GM21528 (cell line): ENCODE measurements around the gene POU6F2.

Experiments used
- ATAC-seq: cut with Tn5 transposase; IDR thresholded peaks from one replicate; pipeline ENCODE4 v1.9.1; 2021; ENCODE audit warnings: mild to moderate bottlenecking, moderate library complexity; ENCODE audit not compliant: unreplicated experiment, low FRiP score

Gene POU6F2

GRCh38 chr7:39465055-39465929 is 487.6 kb downstream of the POU6F2 start:
- no peak for ATAC-seq

GRCh38 chr7:39468261-39468660 is 490.6 kb downstream of the POU6F2 start:
- ATAC-seq, result no peak

GRCh38 chr7:39468808-39469374 is 491.2 kb downstream of the POU6F2 start:
- no peak for ATAC-seq

DNA sequence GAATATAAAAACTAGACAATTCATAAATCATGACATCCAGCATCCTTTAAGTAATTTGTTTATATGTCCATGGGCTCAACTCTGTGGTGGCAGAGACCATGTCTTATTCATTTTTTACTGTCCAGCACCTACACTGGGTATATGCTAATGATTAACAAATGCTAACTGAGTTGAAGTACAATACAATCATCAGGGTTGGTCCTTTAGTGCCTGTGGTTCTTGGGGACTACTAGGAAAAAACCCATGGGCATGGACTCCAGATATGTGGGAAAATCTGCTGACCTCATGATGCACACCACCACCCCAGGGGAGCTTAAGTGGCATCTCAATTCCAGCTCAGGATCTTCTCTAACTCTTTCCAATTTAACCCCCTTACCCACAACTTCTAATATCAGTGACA is 503.2 kb downstream of the POU6F2 start:
- no peak for ATAC-seq

DNA sequence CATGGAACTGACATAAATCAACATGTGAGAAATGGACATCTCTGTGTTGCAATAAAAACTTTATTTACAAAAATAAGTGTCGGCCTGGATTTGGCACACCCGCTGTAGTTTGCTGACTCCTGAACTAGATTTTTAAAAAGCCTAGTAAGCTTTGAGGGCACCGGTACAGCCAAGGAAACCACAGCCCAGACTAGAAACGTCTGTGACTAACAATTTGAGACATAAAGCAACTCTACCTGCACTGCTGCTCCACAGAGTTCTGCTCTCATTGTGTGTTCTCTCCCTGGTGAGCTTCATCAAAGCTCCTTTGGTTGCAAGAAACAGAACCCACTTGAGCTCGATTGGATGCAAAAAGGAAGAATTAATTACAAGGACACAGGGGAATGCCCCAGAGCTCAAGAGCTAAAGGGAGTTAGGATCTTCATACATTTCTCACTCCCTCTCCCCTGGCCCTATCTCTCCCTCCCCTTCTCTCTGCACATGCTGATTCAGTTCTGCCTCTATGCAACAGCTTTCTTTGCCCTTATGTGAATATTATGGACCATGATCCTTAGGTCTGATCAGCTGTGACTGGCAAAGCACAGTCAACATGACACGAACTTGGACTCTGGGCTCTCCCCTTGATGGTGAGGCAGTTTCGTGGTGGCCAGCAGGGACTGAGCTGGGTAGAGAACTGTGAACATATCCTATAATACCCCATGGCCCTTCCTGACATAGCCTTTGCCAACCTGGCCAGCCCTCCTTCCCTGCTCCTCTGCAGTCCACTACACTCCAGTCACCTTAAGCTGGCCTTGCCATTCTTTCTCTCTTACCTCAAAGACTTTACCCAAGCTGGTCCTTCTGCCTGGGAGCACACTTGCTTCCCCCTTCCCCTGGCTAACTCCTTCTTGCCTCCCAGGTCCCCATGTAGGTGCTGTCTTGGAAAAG is 511.0 kb downstream of the POU6F2 start:
- no peak for ATAC-seq

GRCh38 chr7:39490296-39490695 is 512.6 kb downstream of the POU6F2 start:
- no peak for ATAC-seq

GRCh38 chr7:39493934-39494333 is 516.2 kb downstream of the POU6F2 start:
- ATAC-seq, result no peak

DNA sequence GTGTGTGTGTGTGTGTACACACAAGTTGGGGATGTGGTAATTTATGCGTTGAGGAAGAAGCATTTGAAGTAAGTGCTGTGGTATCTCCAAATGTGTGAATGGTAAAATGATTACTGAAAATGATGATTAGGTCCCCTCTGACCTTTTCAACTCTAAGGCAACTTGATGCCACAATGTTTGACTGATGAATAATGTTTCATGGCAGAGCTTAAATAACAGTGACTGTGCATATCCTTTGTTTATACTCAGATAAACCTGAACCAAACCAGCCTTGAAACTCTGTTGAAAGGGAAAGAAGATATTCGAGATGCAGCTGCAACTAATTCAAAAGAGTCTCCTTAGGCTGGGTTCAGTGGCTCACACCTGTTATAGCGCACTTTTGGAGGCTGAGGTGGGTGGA is 523.6 kb downstream of the POU6F2 start:
- ATAC-seq, result no peak

GRCh38 chr7:39504963-39505362 is 527.3 kb downstream of the POU6F2 start:
- no peak for ATAC-seq

GRCh38 chr7:39507866-39508551 is 530.3 kb downstream of the POU6F2 start:
- ATAC-seq, result peak; percentile 84

- no peak for ATAC-seq
Measured at GRCh38 chr7:39509436-39509835, 531.7 kb downstream of the POU6F2 start.

- ATAC-seq, result no peak
Measured at GRCh38 chr7:39509912-39510311, 532.2 kb downstream of the POU6F2 start.

GRCh38 chr7:39510864-39511354 is 533.2 kb downstream of the POU6F2 start:
- no peak for ATAC-seq

- no peak for ATAC-seq
Measured at GRCh38 chr7:39515534-39516228, 538.0 kb downstream of the POU6F2 start.

DNA sequence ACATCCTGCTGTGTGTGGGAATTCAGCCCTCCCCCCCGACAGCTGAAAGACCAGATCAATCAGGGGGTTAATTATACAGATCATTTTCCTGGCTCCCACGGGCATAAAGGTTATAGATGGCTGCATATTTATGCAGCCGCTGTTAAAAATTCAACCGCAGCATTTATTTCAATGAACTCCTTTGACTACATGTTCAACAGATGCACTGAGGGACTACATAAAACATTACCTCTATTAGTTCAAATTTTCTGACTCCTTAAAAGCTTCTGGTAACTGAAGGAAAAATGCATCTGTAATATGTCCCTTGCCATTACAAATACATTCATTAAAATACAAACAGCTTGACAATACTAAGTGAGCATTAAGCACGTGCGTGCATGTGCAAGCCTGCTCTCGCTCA is 538.8 kb downstream of the POU6F2 start:
- no peak for ATAC-seq

DNA sequence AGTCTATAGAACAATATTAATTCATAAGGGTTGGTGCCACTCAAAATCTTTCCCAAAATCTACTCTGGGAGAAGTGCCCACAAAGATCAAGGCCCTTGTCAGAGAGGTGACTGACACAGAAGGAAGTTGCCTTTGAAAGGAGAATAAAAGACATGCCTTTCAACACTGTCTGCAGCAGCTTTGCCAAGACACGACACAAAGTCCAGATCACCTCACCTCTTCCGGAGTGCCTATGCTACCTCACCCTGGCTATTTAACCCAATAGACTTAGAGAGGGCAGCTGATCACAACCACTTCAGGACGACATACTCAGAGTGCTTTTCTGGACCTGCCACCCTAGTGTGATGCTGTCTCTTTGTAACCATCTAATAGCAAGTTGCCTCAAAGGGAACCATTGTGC is 539.5 kb downstream of the POU6F2 start:
- no peak for ATAC-seq
